ENCODE results near the gene CARD11.

Gene CARD11

GRCh38 chr7:2876031-2876731 is 167.5 kb downstream of the CARD11 start:
- TF ChIP-seq CTCF (IDR thresholded peaks at IDR 0.05): no peak

- no peak for TF ChIP-seq CTCF (IDR thresholded peaks at IDR 0.05)
Measured at GRCh38 chr7:2873686-2874551, 169.7 kb downstream of the CARD11 start.

- no peak for TF ChIP-seq CTCF (IDR thresholded peaks at IDR 0.05)
Measured at GRCh38 chr7:2873146-2873545, 170.5 kb downstream of the CARD11 start.

GRCh38 chr7:2872296-2872874 is 171.3 kb downstream of the CARD11 start:
- TF ChIP-seq CTCF (IDR thresholded peaks at IDR 0.05): no peak

GRCh38 chr7:2870471-2870931 is 173.2 kb downstream of the CARD11 start:
- TF ChIP-seq CTCF (IDR thresholded peaks at IDR 0.05): no peak

- TF ChIP-seq CTCF (IDR thresholded peaks at IDR 0.05): no peak
Measured at GRCh38 chr7:2869981-2870380, 173.7 kb downstream of the CARD11 start.

GRCh38 chr7:2866601-2867000 is 177.1 kb downstream of the CARD11 start:
- no peak for TF ChIP-seq CTCF (IDR thresholded peaks at IDR 0.05)

All from LNCAP (cell line).